Neural crest cell (in vitro differentiated cells): ENCODE results near the gene OR4E2. TPM values are rescaled to one million over a fixed set of nuclear protein-coding genes. Genes with fewer than 3 reads are reported as not detected.

Experiments used
- DNase-seq: peaks from one replicate; pipeline ENCODE4 v3.0.0; 2021; ENCODE audit warnings: low read depth, mixed read lengths, low spot score
- H3K27ac Mint-ChIP-seq: one replicate; pipeline ENCODE4 v1.8.0; 2021; ENCODE audit warnings: mild to moderate bottlenecking, mixed read lengths; ENCODE audit not compliant: unreplicated experiment
- H3K27me3 Mint-ChIP-seq: 2 replicates; pipeline ENCODE4 v1.8.0; 2021; ENCODE audit warnings: low read depth, mild to moderate bottlenecking, mixed read lengths
- H3K36me3 Mint-ChIP-seq: 2 replicates; pipeline ENCODE4 v1.8.0; 2021; ENCODE audit warnings: low read depth, mild to moderate bottlenecking, mixed read lengths
- H3K4me1 Mint-ChIP-seq: 2 replicates; pipeline ENCODE4 v1.8.0; 2021; ENCODE audit warnings: mixed read lengths
- H3K4me3 Mint-ChIP-seq: one replicate; pipeline ENCODE4 v1.8.0; 2021; ENCODE audit warnings: mild to moderate bottlenecking, mixed read lengths
- H3K9me3 Mint-ChIP-seq: 2 replicates; pipeline ENCODE4 v1.8.0; 2021; ENCODE audit warnings: mixed read lengths
- CTCF ChIP-seq: fragments of 200-600 bp; sonication (generic); conservative IDR thresholded peaks from 2 replicates; pipeline ENCODE4 v1.5.0; 2021; ENCODE audit warnings: antibody characterized with exemption, mild to moderate bottlenecking
- total RNA-seq: library from RNA; stranded (reverse); gene quantifications from 2 replicates; pipeline ENCODE4 v1.2.1, GENCODE V29; 2021

The OR4E2 gene
- total RNA-seq, 1 donor from 2014 or later, result not detected

- Mint-ChIP-seq H3K4me3 (no peak overlapping the region), H3K4me1 (no peaks in the 10 kb centered on the region), H3K36me3 (no peaks in the 10 kb centered on the region), H3K27me3 (peaks cover 61% of the 10 kb centered on the region), H3K27ac (no peak overlapping the region), H3K9me3 (peaks cover 7% of the 10 kb centered on the region)
- no peak for TF ChIP-seq CTCF
- no peak for DNase-seq
These were observed 50.7 kb downstream of the OR4E2 start for GRCh38 chr14:21704338-21704737.

- TF ChIP-seq CTCF, result peak; percentile 87
- DNase-seq, result peak; percentile 39
- H3K36me3 Mint-ChIP-seq, result no peaks in the 10 kb centered on the region
These were observed 57.8 kb downstream of the OR4E2 start for GRCh38 chr14:21711360-21711961.

GRCh38 chr14:21712036-21712435 lies 58.4 kb downstream of the OR4E2 start:
- Mint-ChIP-seq H3K27me3 (peaks cover 69% of the 10 kb centered on the region), H3K9me3 (peaks cover 3% of the 10 kb centered on the region), H3K27ac (no peak overlapping the region), H3K4me1 (no peaks in the 10 kb centered on the region), H3K36me3 (no peaks in the 10 kb centered on the region), H3K4me3 (no peak overlapping the region)
- no peak for TF ChIP-seq CTCF
- no peak for DNase-seq

More at GRCh38 chr14:21711360-21711961, 57.8 kb downstream of the OR4E2 start:
- H3K9me3 Mint-ChIP-seq, result peaks cover 9% of the 10 kb centered on the region
- peaks cover 69% of the 10 kb centered on the region for H3K27me3 Mint-ChIP-seq
- H3K4me3 Mint-ChIP-seq, result no peak overlapping the region
- no peaks in the 10 kb centered on the region for H3K4me1 Mint-ChIP-seq
- H3K27ac Mint-ChIP-seq, result no peak overlapping the region

GRCh38 chr14:21714318-21714929 lies 60.8 kb downstream of the OR4E2 start:
- Mint-ChIP-seq H3K4me1 (no peaks in the 10 kb centered on the region), H3K4me3 (no peak overlapping the region), H3K27me3 (peaks cover 78% of the 10 kb centered on the region), H3K36me3 (no peaks in the 10 kb centered on the region), H3K9me3 (peaks cover 2% of the 10 kb centered on the region), H3K27ac (no peak overlapping the region)
- DNase-seq, result no peak
- no peak for TF ChIP-seq CTCF

Other genes starting within 250 kb of the OR4E2 start
- gene CHD8, start 197.7 kb upstream of the OR4E2 start, total RNA-seq, result 137 and 145 TPM in 2 replicates
- gene RAB2B, start 176.9 kb upstream of the OR4E2 start, total RNA-seq, result 30.2 and 31.6 TPM in 2 replicates
- 59.7 and 64.3 TPM in 2 replicates for gene TOX4, start 176.6 kb upstream of the OR4E2 start, total RNA-seq
- 90.7 and 96.6 TPM in 2 replicates for gene METTL3, start 142.5 kb upstream of the OR4E2 start, total RNA-seq
- gene SALL2, start 127.5 kb upstream of the OR4E2 start, total RNA-seq, result 160 and 164 TPM in 2 replicates
- not detected in 2 replicates for gene OR10G3, start 73.8 kb upstream of the OR4E2 start, total RNA-seq
- gene OR10G2, start 18.9 kb upstream of the OR4E2 start, total RNA-seq, result not detected in 2 replicates
- gene OR4E1, start 20.0 kb downstream of the OR4E2 start, total RNA-seq, result not detected in 2 replicates